Fibroblast of skin of abdomen (primary cell): Measurements from ENCODE around the gene CYTH4.

Source experiments
- DNase-seq: peaks from one replicate; pipeline ENCODE4 v3.0.0-alpha.2; 2013

The CYTH4 gene

DNA sequence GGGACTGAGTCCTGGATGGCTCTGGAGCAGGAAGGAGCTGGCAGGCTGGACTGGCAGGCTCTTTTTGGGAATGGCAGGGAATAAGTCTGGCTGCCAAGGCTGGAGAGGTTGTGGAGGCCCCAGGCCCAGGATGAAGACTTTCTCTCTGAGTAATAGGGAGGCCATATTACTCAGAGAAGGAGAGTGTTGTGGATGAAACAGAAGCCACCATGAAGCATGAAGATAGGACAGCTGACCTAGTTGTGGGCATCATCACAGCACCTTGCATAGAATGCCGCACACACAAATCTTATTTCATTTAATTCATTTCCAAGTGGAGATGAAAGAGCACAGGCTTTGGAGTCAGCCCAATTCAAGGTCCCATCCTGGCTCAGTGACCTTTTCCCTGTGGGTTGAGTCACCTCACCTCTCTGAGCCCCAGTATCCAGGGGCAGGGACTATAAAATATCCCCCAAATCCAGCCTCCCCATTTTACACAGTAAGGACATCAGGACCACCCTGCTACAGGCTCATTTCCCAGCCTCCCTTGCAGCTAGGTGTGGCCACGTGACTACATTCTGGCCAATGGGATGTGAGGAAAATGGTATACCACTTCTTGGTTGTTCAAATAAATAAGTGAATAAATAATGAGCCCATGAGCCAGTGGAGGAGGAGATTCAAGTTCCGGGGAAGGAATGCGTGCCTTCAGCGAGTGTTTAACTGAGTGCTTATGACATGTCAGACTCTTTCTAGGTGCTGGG lies 9.4 kb downstream of the CYTH4 start:
- no peak for DNase-seq

GRCh38 chr22:37292641-37293040 lies 10.3 kb downstream of the CYTH4 start:
- no peak for DNase-seq

DNA sequence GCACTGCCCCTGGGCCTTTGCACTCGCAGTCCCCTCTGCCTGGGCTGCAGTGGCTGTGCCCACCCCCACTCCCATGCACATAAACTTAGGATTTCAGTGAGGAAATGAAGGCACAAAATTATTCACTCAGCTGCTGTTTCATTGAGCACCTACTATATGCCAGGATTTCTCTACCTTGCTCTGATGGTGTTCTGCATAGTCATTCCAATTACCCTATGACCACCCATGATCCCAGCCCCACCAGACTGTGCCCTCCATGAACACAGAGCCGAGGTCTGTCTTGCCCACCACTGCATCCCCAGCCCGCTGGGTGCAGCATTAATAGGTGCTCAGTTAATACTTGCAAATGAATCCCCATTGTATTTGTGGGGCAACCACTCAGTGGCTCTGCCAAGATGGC lies 10.9 kb downstream of the CYTH4 start:
- no peak for DNase-seq

DNA sequence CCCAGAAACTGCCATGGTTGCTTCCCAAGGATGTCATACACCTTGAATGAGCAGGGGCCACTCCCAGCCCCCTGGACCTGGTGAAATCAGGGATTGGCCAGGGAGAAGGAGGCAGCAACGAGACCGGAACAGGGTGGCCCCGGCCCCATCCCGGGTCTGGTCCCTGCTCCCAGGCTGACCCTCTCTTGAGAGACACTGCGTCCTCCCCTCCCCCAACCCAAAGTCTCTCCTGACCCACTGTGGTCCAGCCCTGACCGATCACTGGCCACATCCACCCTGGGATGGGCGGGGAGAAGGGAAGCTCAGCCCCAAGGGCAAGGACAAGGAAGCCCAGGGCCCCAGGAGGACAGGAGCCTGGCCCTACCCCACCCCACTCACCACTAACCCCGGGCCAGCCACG lies 12.4 kb downstream of the CYTH4 start:
- DNase-seq: no peak

DNA sequence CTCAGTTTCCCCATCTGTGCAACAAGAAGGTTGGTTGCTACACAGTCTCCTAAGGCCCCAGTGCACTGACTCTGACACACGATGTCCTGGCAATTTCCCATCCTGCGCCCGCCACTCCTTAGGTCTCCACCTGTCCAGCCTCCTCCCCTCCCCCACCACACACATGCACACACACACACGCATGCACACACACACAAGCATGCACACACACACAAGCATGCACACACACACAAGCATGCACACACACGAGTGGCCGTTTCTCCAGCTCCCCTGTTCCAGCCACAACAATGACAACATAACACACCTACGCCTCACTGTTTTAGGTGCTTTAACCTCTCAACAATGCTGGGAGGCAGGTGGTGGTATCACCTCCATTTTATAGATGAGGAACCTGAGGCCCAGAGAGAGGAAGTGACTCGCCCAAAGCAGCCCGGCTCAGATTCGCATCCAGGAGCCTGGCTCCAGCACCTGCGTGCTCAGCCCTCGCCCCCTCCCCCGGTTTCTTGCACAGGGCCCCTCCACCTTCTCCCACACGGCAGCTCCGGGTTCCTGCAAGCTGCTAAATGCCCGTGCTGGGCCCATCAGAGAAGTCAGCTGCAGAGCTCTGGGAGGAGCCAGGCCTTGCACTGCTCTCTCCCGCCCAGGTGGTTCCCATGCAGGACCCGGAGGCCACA lies 13.0 kb downstream of the CYTH4 start:
- no peak for DNase-seq

DNA sequence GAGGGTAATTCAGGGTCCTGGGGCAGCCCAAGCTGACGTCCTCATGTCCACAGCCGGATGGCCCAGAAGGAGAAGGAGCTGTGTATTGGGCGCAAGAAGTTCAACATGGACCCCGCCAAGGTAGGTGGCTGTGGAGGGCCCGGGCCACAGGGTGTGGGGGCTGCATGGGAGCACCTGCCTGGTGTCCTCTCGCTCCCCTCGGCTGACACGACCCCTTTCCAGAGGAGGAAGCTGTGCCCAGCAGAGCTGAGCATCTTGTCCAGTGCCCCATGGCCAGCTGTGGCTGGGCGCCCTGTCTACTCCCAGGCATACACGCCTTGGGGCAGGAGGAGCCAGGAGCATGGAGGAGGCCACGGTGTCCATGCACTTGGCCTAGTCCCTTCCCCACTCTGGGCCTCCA lies 13.6 kb downstream of the CYTH4 start:
- no peak for DNase-seq

DNA sequence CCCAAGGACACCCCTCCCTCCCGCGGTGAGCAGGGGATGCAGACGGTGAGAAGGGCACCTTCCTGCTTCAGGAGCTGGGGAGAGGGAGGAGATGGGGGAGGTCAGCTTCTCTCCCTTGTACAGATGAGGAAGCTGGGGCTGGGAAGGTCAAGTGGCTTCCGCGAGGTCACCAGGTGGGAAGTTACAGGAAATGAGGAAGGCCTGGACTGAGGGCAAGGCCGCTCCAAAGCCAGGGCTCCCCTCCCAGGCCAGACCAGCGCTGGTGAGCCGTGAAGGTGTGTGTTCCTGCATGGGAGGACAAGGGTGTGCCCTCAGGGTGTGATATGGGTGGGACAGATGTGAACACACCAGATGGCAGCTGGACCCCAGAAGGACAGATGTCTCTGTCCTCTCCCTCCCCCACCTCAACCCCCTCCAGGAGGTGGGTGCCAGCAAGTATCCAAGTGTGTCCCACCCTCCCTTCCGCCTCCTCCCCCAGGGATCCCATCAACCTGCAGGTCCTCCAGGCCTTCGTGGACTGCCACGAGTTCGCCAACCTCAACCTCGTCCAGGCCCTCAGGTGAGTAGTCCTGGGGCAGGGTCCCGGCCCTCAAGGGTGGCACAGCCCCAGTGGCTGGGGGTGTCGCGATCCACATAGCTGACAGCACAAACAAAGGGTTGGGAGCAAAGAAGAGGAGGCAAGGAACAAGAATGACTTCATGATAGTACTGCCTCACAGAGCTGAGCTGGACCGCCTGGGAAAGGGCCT lies 16.6 kb downstream of the CYTH4 start:
- DNase-seq: no peak

DNA sequence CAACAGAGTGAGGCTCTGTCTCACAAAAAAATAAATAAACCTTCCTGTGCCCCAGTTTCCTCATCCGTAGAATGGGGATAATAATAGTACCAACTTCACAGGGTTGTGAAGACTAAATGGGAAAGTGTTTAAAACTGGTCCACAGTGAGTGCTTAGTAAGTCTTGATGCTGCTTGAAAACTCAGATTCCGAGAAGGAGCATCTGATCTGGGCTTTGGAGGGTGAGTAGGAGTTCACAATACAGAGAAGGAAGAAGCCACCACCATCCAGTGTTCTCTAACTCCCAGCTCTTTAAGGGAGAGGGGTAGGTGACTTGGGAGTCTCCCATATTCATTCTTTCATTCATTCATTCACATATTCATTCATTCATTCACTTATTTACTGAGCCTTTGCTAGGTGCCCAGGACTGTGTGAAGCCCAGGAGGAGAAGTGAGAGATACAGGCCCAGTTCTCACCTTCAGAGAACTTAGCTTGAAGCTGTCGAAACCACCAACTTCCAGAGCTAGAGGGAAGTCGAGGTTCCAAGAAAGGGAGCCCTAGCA lies 17.7 kb downstream of the CYTH4 start:
- DNase-seq: no peak

GRCh38 chr22:37300551-37301017 lies 18.3 kb downstream of the CYTH4 start:
- DNase-seq: no peak

- DNase-seq: no peak
These were observed 19.0 kb downstream of the CYTH4 start for GRCh38 chr22:37301144-37301830.

GRCh38 chr22:37302674-37303555 lies 20.6 kb downstream of the CYTH4 start:
- DNase-seq: no peak

DNA sequence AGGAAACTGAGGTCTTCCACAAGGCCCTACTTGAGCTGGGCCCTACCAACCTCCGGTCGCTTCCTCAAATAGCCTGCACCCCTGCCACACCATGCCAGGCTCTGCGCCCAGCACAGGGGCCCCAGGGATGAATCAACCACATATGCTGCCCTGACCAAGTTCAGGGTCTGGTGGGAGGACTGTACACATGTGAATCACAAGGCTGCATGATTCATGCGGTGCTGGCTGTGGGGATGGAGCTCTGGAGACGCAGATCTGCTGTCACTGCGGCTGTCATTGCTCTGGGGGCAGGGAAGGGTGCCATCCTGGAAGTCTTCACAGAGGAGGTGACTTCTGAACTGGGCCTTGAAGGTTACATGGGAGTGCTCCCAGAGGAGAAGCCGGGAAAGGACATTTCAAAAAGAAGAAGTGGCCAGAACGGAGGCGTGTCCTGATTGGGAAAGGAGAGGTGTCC lies 21.5 kb downstream of the CYTH4 start:
- peak; percentile 83 for DNase-seq

DNA sequence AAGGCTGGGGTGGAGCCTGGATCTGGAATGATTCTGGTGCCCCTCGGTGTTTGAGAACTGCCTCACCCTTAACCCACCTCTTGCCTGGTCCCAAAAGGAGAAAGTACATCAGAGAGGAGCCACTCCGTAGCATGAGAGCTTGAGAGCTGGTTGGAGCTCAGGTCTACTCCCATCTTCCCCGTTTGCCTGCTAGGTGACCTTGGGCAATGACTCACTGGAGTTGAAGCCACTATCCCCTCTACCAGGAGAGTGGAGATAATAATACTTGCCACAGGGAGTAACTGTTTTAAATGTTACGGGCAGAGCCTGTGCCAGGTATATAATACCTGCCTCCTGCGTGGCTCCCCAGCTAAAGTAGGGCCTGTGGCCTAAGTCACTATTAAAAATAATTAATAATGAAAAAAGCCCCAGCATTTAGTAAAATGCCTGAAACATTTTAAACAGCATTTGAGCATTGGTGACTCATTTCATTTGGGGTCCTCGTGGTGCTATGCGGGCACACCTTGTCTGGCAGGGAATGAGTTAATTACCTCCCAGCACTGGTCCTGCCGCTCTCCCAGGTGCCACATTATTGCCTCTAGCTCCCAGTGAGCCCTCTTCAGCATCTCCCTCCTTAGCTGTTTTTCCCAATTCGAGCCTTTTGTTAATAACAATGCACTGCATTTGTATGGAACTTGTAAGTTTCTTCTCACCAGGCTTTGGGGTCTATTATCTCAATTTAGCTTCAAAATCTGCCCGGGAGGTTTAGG lies 22.5 kb downstream of the CYTH4 start:
- no peak for DNase-seq

DNA sequence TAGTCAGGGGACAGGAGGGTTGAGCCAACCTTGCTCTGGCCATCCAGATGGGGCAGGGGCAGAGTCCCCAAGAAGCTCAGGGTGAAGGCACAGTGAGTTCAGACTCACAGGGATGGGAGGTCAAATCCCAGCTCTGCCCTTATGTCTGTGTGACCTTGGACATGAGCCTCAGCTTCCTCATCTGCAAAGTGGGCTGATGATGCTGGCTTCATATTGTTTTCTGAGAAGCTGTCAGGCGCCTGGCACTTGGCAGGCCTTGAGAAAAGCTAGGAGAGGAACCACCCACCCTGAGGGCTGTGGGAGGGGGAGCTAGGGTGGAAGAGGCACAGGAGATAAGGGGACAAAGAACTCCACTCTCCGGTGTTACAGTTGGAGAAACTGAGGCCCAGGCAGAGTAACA lies 23.6 kb downstream of the CYTH4 start:
- DNase-seq: no peak

DNA sequence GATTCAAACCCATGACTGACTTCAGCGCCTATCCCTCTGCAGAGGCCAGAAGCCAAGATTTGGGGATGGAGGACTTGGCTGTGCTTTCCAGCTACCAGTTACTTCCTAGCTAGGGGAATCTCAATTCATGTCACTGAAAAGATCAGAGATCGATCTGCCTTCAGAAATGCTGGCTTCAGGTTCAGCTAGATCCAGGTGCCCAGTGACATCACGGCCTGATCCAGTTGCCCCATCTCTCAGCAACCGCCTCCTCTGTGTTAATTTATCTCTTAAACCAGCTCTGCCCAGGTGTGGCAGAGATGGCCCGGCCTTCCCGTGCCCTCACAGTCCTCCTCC lies 24.2 kb downstream of the CYTH4 start:
- no peak for DNase-seq

DNA sequence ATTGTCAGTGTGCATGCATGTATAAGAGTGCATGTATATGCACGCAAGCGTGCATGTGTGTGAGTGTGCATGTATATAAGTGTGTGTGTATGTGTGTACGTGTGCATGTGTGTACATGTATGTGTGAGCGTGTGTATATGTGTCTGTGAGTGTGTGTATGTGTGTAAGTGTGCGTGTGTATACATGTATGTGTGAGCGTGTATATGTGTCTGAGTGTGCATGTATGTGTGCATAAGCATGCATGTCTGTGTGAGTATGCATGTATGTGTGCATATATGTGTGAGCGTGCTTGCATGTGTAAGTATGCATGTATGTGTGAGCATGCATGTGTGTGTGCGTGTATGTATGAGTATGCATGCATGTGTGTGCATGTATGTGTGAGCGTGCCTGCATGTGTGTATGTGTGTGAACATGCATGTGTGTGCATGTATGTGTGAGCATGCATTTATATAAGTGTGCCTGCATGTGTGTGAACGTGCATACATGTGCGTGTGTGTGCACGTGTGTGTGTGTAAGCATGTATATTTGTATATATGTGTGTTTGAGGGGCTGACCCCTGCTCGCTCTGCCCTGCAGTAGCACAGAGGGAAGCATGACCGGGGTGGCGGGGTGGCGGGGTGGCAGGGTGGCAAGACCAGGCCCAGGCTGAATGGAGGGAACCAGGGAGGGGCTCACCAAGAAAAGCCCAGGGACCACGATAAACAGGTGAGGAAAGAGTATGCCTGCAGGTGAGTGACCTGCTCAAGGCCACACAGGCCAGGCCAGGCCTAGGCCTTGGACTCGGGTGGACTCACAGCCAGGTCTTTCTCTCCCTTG lies 26.3 kb downstream of the CYTH4 start:
- no peak for DNase-seq

DNA sequence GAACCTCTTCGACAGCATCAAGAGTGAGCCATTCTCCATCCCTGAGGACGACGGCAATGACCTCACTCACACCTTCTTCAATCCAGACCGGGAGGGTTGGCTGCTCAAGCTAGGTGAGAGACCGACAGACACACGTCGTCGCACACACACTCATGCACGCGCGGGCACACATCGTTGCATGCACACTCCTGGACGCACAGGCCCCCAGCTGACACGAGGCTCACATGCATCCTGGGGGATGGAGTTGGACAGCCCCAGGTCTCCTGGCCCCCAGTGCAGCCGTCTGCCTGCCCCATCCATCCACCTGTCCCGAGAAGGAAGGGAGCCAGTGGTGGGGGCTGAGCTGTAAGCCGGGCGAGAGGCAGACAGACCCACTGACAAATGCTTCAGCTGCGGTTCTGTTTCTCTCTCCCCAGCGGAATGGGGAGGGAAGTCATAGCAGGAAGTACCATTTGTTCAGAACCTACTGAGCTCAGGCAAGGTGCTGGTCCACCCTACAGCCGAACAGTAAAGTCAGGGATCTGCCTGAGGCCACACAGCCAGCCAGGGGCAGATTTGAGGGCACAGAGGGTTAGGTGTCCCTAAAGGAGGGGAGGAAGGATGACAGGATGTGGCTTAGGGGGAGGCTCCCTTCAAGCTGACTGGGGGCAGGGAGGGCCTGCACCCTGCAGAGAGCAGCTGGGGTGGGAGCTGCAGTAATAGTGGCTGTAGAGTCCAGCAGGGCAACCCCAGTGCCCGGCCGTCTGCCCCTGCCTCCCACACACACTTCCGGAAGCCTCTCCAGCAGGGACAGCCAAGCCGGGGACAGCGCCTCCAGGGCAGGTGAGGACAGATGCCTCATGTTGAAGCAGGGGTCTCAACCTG lies 27.1 kb downstream of the CYTH4 start:
- no peak for DNase-seq

DNA sequence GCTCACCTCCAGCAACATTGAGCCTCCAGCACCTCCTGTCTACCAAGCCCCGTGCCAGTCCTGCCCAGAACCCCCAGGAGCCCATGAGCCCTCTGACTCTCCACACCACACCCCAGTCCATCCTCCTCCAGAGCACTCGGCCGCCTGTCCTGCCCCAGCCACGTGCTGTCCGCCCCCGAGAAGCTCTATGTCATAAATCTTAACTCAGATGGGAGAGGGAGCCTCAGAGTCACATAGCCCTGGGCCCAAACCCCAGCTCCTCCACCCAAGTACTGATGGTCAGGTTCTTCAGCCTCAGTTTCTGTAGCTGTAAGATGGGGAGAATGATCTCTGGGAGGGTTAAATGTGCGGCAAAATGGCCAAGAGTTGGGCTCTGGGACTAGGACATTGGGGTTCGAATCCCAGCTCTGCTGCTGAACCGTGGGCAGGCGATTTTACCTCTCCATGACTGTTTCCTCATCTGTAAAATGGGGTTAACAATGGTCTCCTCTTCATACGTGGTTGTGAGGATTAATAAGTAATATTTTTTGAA lies 27.8 kb downstream of the CYTH4 start:
- no peak for DNase-seq
